ENCODE measurements around the gene ACBD6.

DNA sequence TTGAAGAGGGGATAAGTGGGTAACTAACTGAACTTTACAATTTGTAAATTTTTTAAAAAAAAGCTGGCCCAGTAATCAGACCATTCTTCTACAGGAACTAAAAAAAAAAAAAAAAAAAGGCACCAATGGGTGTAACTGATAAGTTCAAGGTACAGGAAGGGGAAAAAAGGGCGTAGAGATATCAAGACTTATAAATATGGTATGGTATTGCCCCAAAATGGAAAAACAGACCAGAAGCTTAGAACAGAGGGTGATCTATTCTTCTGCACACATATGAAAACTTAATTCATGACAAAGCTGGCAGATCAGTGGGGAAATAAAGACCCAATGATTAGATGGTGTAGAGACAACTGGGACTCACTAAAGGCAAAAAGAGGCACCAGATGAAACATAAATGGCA, 213.4 kb downstream of the ACBD6 start:
- TF ChIP-seq, protein P1, sequence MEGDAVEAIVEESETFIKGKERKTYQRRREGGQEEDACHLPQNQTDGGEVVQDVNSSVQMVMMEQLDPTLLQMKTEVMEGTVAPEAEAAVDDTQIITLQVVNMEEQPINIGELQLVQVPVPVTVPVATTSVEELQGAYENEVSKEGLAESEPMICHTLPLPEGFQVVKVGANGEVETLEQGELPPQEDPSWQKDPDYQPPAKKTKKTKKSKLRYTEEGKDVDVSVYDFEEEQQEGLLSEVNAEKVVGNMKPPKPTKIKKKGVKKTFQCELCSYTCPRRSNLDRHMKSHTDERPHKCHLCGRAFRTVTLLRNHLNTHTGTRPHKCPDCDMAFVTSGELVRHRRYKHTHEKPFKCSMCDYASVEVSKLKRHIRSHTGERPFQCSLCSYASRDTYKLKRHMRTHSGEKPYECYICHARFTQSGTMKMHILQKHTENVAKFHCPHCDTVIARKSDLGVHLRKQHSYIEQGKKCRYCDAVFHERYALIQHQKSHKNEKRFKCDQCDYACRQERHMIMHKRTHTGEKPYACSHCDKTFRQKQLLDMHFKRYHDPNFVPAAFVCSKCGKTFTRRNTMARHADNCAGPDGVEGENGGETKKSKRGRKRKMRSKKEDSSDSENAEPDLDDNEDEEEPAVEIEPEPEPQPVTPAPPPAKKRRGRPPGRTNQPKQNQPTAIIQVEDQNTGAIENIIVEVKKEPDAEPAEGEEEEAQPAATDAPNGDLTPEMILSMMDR (IDR thresholded peaks at IDR 0.05) = no peak
- no peak for TF ChIP-seq SIN3A (IDR thresholded peaks at IDR 0.05; ENCODE audit: borderline replicate concordance, insufficient read depth, low read depth, low read length)
- TF ChIP-seq TCF7L2 (IDR thresholded peaks at IDR 0.05; ENCODE audit: low read depth, low read length) = no peak
- no peak for TF ChIP-seq POLR2AphosphoS5 (IDR thresholded peaks at IDR 0.05; ENCODE audit: low read depth, low read length)

Measured in Panc1 (cell line).